GM12875 (cell line): ENCODE results near the gene TRMT112.

Source experiments
- H3K4me3 ChIP-seq: one replicate; pipeline ENCODE4 v1.5.1; 2011; ENCODE audit warnings: low read depth, low read length, control low read depth
- CTCF ChIP-seq: IDR thresholded peaks from 2 replicates; pipeline ENCODE4 v1.5.1; 2011; ENCODE audit warnings: low read depth, mild to moderate bottlenecking, control low read depth, inconsistent platforms, low read length, moderate library complexity, borderline replicate concordance; ENCODE audit not compliant: insufficient read depth

The TRMT112 gene

GRCh38 chr11:64269540-64270220 is 47.7 kb downstream of the TRMT112 start:
- H3K4me3 ChIP-seq, result peak overlapping the region; percentile 76
- 0 out of 2 replicates have a peak, but pooled peaks have one; percentile 1 for TF ChIP-seq CTCF

- no peak for TF ChIP-seq CTCF
These were observed 48.3 kb downstream of the TRMT112 start for GRCh38 chr11:64268893-64269539.

GRCh38 chr11:64268025-64268892 is 49.1 kb downstream of the TRMT112 start:
- TF ChIP-seq CTCF, result no peak
- H3K4me3 ChIP-seq, result peak overlapping the region; percentile 76

More at GRCh38 chr11:64268893-64269539, 48.3 kb downstream of the TRMT112 start:
- peak overlapping the region; percentile 76 for H3K4me3 ChIP-seq

- no peak for TF ChIP-seq CTCF
- no peak overlapping the region for H3K4me3 ChIP-seq
These were observed 50.0 kb downstream of the TRMT112 start for GRCh38 chr11:64267207-64267945.
